SK-N-SH treated with all-trans-retinoic acid at 6 μM for 48 hours (cell line): ENCODE measurements around the gene CBLB.

Experiments
- ATAC-seq: fragments of 200-7000 bp; cut with Tn5 transposase; 3 replicates; pipeline ENCODE4 v1.9.1; 2020; ENCODE audit warnings: mild to moderate bottlenecking, moderate library complexity
- ARNTL ChIP-seq: fragments of 450-650 bp; formaldehyde crosslinking; IDR thresholded peaks from 2 replicates; pipeline ENCODE4 v1.5.0; 2020; ENCODE audit warnings: low read depth, mild to moderate bottlenecking, moderate library complexity, borderline replicate concordance
- BACH2 ChIP-seq: fragments of 250-450 bp; sonication (Bioruptor Pico); IDR thresholded peaks from 2 replicates; pipeline ENCODE4 v1.9.0; 2021; ENCODE audit warnings: mild to moderate bottlenecking, borderline replicate concordance
- CREB5 ChIP-seq: fragments of 250-450 bp; sonication (Bioruptor Pico); IDR thresholded peaks from 2 replicates; pipeline ENCODE4 v1.5.1; 2020; ENCODE audit warnings: low read depth, mild to moderate bottlenecking, moderate library complexity
- CSRNP3 ChIP-seq: fragments of 250-450 bp; sonication (Bioruptor Pico); IDR thresholded peaks from 2 replicates; pipeline ENCODE4 v1.5.1; 2021; ENCODE audit warnings: mild to moderate bottlenecking, moderate library complexity
- ESRRG ChIP-seq: fragments of 250-450 bp; sonication (Bioruptor Pico); IDR thresholded peaks from 2 replicates; pipeline ENCODE4 v1.6.1; 2021; ENCODE audit warnings: mild to moderate bottlenecking
- GLIS3 ChIP-seq: fragments of 250-450 bp; sonication (Bioruptor Pico); IDR thresholded peaks from 2 replicates; pipeline ENCODE4 v1.5.0; 2020; ENCODE audit warnings: mild to moderate bottlenecking, moderate library complexity
- OSR1 ChIP-seq: fragments of 250-450 bp; sonication (Bioruptor Pico); IDR thresholded peaks from 2 replicates; pipeline ENCODE4 v1.8.0; 2022; ENCODE audit warnings: moderate library complexity, mild to moderate bottlenecking, inconsistent platforms
- PATZ1 ChIP-seq: fragments of 250-450 bp; sonication (Bioruptor Pico); IDR thresholded peaks from 2 replicates; pipeline ENCODE4 v1.8.0; 2020; ENCODE audit warnings: mild to moderate bottlenecking, moderate library complexity, borderline replicate concordance
- POU6F1 ChIP-seq: fragments of 250-450 bp; sonication (Bioruptor Pico); IDR thresholded peaks from 2 replicates; pipeline ENCODE4 v1.8.0; 2021; ENCODE audit warnings: low read depth, mild to moderate bottlenecking, moderate library complexity, borderline replicate concordance
- PPARA ChIP-seq: fragments of 250-450 bp; sonication (Bioruptor Pico); IDR thresholded peaks from 2 replicates; pipeline ENCODE4 v1.5.0; 2020; ENCODE audit warnings: mild to moderate bottlenecking, borderline replicate concordance
- RARB ChIP-seq: fragments of 250-450 bp; sonication (Bioruptor Pico); IDR thresholded peaks from 2 replicates; pipeline ENCODE4 v1.8.0; 2021; ENCODE audit warnings: mild to moderate bottlenecking, moderate library complexity
- SNAI2 ChIP-seq: fragments of 250-450 bp; sonication (Bioruptor Pico); IDR thresholded peaks from 2 replicates; pipeline ENCODE4 v1.5.0; 2020; ENCODE audit warnings: mild to moderate bottlenecking, moderate library complexity
- TCF4 ChIP-seq: fragments of 250-450 bp; sonication (Bioruptor Pico); IDR thresholded peaks from 2 replicates; pipeline ENCODE4 v1.8.0; 2021; ENCODE audit warnings: mild to moderate bottlenecking, moderate library complexity, borderline replicate concordance
- TOX ChIP-seq: fragments of 250-450 bp; sonication (Bioruptor Pico); IDR thresholded peaks from 2 replicates; pipeline ENCODE4 v1.8.0; 2021; ENCODE audit warnings: mild to moderate bottlenecking, moderate library complexity, borderline replicate concordance
- TSHZ2 ChIP-seq: fragments of 250-450 bp; sonication (Bioruptor Pico); IDR thresholded peaks from 2 replicates; pipeline ENCODE4 v1.5.0; 2020; ENCODE audit warnings: mild to moderate bottlenecking, moderate library complexity
- ZFP30 ChIP-seq: fragments of 450-650 bp; formaldehyde crosslinking; IDR thresholded peaks from 2 replicates; pipeline ENCODE4 v1.5.0; 2022; ENCODE audit warnings: mild to moderate bottlenecking, moderate library complexity
- ZNF565 ChIP-seq: fragments of 450-650 bp; formaldehyde crosslinking; conservative IDR thresholded peaks from 2 replicates; pipeline ENCODE4 v1.5.0; 2020; ENCODE audit warnings: low read depth, mild to moderate bottlenecking, moderate library complexity
- ZNF70 ChIP-seq: fragments of 450-650 bp; formaldehyde crosslinking; IDR thresholded peaks from 2 replicates; pipeline ENCODE4 v1.5.0; 2020; ENCODE audit warnings: mild to moderate bottlenecking, moderate library complexity

CBLB gene

GRCh38 chr3:105616374-105617121, 252.3 kb downstream of the CBLB start:
- TF ChIP-seq BACH2 (CRISPR knock-in tag) (no peak), ZFP30 (CRISPR knock-in tag) (no peak), TCF4 (CRISPR knock-in tag) (no peak), SNAI2 (CRISPR knock-in tag) (no peak), CSRNP3 (CRISPR knock-in tag) (no peak), POU6F1 (no peak), TSHZ2 (no peak), ESRRG (CRISPR knock-in tag) (no peak), ARNTL (CRISPR knock-in tag) (no peak), TOX (CRISPR knock-in tag) (no peak), ZNF70 (CRISPR knock-in tag) (no peak), GLIS3 (CRISPR knock-in tag) (no peak), CREB5 (CRISPR knock-in tag) (no peak)
- TF ChIP-seq, all 23 proteins: peak for 0
- no peak for ATAC-seq

GRCh38 chr3:105615814-105616213, 253.0 kb downstream of the CBLB start:
- no peak for ATAC-seq
- TF ChIP-seq ARNTL (CRISPR knock-in tag) (no peak), TSHZ2 (no peak), RARB (CRISPR knock-in tag) (no peak), OSR1 (no peak), SNAI2 (CRISPR knock-in tag) (no peak)

- no peak for ATAC-seq
- TF ChIP-seq BACH2 (CRISPR knock-in tag) (no peak), PPARA (CRISPR knock-in tag) (no peak), CREB5 (CRISPR knock-in tag) (no peak), PATZ1 (CRISPR knock-in tag) (no peak), ZNF565 (CRISPR knock-in tag) (no peak)
Observed at GRCh38 chr3:105614288-105615030, 254.4 kb downstream of the CBLB start.
